ENCODE data around the gene OSBPL9.
A peak's percentile ranks its signal among the peaks of the same experiment; 100 is the strongest.

Gene OSBPL9

DNA sequence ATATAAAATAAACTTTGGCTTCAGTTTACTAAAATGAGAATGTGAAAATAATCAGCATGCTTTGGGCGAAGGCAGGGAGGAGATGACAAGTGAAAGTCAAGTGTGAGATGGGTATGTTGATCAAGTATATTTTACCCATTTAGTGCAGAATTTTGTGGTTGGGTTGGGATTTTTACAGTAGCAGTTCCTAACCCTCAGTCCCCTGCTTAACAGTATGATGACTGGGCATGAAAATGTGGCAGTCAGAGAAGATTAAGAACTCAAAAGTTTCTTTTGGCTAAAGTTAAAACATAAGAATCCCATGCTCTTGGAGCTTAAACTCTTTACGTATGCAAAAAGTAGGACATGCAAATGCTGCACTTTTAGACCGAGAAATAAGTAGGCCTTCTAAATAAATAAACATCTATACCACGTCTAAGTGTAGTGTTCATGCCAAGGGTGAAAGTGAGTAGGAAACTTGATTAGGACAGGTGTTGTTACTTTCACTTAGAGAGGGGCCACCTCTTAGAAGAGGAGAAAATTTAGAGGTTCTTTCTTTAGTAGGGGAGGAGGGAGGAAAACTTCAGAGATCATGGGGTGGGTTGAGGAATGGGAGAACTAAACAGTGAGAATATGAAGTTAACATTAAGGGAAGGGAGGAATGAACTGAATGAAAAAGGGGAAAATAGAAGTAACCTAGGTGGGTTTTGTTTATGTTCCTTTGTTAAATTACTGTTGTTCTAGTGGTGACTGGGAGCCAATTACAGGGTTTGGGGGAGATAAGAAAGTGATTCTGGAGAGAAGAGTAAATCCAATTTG, 127.8 kb downstream of the OSBPL9 start:
- no peak for DNase-seq

GRCh38 chr1:51745304-51745570, 128.3 kb downstream of the OSBPL9 start:
- DNase-seq: no peak

DNA sequence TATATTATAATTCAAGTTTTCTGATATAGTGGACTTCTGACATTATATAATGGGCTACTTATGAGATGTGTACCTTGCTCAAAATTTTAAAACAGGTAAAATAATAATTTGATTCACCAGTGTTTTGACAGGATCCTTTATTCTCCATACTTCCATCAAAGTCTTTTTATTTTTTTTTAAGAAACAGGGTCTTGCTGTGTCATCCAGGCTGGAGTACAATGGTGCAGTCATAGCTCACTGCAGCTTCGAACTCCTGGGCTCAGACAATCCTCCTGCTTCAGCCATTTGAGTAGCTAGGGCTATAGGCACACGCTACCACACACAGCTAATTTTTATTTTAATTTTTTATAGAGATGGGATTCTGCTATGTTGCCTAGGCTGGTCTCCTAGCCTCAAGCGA, 132.3 kb downstream of the OSBPL9 start:
- DNase-seq: no peak

DNA sequence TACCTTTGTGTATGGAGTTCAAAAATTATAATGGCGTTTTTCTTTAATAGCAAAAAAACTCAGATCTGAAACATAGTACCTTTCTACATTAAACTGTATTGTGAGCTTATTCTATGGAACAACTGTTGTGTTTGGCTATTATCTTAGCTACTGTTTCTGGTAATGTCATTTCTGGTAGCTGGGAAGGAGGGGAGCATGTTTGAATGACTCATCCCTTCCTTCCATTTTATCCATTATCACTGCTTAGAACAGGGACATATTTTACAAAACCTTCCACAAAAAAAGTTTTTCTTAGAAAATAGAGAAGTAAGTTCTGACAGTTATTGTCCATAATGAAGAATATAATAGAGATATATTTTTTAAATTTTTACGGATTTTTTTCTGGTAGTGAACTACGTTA, 133.3 kb downstream of the OSBPL9 start:
- DNase-seq: no peak

GRCh38 chr1:51750729-51751128, 133.8 kb downstream of the OSBPL9 start:
- DNase-seq: no peak

GRCh38 chr1:51752073-51752948, 135.4 kb downstream of the OSBPL9 start:
- no peak for DNase-seq

DNA sequence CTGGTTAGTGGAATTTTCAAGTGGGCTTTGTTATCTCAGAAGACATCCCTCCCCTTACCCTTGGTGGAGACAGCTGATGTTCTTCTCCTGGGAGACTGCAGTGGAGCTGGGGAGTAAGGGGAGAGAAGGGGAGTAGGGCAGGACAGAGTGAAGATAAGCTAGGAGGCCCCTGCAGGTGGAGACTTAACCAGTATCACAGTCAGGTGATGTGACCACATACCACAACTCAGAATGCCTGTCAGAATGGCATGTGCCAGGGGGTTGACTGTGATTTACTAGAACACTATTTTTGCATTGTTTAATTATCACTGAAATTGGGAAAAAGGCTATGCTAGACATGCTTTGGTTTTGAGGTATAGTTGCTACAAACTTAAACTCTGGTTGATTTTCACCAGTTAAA, 137.1 kb downstream of the OSBPL9 start:
- no peak for DNase-seq

DNA sequence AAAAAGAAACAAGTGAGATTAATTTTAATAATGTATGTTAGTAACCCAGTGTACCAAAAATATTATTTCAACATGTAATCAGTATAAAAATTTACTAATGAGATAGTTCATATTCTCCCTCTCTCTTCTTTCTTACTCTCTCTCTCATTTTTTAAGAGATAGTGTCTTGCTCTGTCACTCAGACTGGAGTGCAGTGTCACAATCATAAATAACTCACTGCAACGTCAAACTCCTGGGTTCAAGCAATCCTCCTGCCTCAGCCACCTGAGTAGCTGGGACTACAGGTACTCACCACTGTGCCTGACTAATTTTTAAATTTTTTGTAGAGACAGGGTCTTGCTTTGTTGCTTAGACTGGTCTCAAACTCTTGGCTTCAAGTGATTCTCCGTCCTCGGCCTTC, 137.8 kb downstream of the OSBPL9 start:
- no peak for DNase-seq

DNA sequence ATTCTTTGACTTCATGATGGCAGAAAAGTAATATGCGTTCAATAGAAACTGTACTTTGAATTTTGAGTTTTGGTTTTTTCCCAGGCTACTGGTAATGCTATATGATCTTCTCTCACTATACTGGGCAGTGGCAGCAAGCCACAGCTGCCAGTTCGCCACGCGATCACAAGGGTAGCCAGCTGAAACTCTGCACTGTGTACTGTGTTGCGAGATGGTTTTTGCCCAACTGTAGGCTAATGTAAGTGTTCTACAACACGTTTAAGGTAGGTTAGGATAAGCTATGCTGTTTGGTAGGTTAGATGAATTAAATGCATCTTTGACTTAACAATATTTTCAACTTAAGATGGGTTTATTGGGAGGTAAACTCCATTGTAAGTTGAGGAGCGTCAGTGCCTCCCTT, 138.5 kb downstream of the OSBPL9 start:
- DNase-seq: no peak

GRCh38 chr1:51756290-51756689, 139.4 kb downstream of the OSBPL9 start:
- DNase-seq: no peak

GRCh38 chr1:51758310-51758709, 141.4 kb downstream of the OSBPL9 start:
- no peak for DNase-seq

DNA sequence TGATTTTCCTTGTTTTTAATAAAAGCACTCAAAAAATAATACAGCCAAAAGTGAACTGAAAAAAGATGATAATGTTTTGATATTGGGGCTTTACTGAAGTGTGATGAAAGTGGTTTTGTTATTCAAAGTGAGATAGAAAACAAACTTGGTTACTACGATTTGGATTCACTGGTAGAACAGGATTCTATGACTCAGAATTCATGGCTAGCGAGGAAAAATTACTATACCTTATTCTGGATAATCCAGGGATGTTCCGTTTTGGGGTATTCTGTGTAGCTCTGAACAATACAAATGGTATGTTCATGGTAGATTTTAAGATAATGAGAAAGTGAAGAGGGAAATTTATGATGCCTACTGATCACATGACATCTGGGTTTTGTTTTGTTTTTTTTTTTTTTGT, 144.0 kb downstream of the OSBPL9 start:
- no peak for DNase-seq

- no peak for DNase-seq
These were observed 144.5 kb downstream of the OSBPL9 start for GRCh38 chr1:51761351-51761750.

- DNase-seq: peak; percentile 7
These were observed 152.2 kb downstream of the OSBPL9 start for GRCh38 chr1:51768971-51769588.

DNA sequence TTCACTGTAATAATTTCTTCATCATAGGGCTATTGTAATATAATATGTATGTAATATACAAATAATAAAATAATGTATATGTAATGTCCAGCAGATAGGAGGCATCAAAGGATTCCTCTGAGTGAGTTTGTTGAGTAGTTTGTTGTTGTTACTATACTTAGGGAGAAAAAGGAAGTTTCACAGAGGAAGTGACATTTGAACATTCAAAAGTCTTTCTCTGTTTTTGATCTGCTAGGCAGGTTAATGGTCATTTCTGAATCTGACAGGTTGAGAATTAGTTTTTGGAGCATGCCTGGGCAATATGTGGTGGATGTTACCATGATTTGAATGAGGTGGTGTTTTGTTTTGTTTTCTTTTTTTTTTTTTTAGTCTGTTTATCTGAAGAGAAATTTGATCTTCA, 159.5 kb downstream of the OSBPL9 start:
- DNase-seq: no peak

- DNase-seq: no peak
These were observed 164.0 kb downstream of the OSBPL9 start for GRCh38 chr1:51780927-51781326.

DNA sequence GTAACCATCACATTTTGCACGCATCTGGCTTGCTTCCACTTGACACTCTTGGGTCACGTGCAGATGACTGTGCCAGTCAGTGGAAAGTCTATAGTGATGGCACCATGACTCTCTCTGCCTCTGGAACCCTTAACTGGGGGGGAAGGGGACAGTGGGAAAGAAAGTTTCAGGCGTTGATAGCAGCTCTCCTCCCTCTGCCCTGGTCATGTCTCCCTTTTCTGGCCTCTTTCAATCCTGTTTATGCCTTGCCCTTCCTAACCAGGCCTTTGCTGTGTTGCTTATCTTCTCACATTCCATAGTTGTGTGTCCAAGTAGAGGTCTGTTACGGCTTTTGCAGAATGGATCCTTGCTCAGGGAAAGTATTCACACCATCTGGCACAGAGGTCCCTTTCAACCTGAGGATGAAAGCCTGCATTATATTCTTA, 168.1 kb downstream of the OSBPL9 start:
- no peak for DNase-seq

DNA sequence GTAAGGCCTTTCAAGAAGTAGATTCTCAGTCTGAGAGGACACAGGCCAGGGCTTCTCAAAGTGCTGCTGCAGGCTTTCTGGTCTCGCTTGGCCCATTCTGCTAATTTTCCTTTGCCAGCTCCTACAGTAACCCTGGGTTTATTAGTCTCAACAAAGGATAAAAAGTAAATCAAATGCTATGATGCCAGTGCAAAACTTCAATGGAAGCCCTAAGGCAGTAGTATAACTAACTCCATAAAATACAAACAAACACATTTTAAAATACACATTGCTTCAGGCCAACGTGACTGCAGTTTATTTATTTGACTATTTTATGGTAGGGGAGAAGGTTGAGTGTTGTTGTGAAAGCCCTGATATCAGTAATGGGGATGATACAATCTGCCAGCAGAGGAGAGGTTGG, 172.0 kb downstream of the OSBPL9 start:
- no peak for DNase-seq

DNA sequence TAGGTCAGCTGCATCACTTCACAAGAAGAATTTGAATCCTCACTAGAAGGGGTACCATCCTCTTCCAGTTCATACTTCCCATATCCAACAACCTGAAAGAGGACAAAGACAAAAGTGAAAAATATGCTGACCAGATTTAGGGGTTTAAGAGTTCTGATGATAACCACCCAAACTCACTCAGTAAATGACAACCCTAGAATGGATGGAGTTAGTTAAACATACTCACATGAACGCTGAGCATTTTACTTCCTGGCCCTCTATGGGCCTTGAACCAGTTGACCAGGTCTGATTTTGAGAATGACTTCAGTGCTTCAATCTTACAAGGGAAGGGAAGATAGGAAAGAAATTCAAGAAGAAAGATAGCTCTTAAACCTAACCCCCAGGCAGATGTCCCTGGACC, 172.4 kb downstream of the OSBPL9 start:
- no peak for DNase-seq

GRCh38 chr1:51790385-51790784, 173.5 kb downstream of the OSBPL9 start:
- DNase-seq: no peak

DNA sequence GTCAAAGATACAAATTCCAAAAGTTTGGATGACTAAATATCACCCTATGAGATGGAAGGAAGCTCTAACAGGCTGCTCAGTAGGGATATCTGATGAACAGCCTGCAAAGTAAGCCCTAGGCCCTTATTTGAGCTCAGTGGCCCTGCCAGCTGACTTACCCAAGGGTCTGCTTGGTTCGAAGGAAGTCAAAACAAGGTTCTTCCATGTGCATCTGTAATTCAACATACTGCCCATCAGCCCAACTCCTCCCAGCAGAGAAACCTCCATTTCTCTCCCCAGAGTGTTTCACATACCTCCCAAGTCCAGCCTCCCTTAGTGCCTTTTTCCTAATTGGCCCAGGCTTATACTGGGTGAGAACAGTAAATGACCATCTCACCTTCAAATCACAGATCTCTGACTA, 175.0 kb downstream of the OSBPL9 start:
- DNase-seq: no peak

- DNase-seq: no peak
These were observed 176.0 kb downstream of the OSBPL9 start for GRCh38 chr1:51792864-51793263.

DNA sequence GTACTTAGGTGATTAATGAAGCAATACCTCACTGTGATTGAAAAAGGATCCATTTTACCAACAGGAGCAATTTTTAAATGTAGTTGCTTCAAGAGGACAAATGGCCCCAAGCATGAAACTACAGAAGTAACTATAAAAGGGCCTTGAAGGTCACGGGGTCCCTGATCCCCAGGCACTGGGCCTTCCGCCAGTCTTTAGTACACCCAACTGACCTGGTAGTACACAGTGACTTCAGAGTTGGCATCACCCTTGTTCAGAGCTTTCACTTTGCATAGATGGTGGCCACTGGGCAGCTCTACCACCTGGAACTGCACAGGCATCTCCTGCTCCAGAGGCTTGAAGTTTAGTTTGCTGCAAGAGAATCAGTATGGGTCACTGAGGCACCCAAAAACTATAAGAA, 177.4 kb downstream of the OSBPL9 start:
- no peak for DNase-seq

- DNase-seq: no peak
These were observed 178.0 kb downstream of the OSBPL9 start for GRCh38 chr1:51794868-51795267.
